IPS-NIHi7 (cell line): ENCODE measurements around the gene ELAC2.
"Not testable (repeated sequence)": the region's sequence is repeated elsewhere in the genome, so short reads cannot be mapped to it uniquely, and the experiment has no call there.

ENCODE experiments used
- DNase-seq: peaks from one replicate; pipeline ENCODE4 v3.0.0; 2012; ENCODE audit warnings: mixed read lengths; ENCODE audit errors: extremely low spot score

ELAC2 gene

GRCh38 chr17:12990041-12990808 lies 27.6 kb downstream of the ELAC2 start:
- peak; percentile 16 for DNase-seq

- peak; percentile 46 for DNase-seq
These were observed 30.7 kb downstream of the ELAC2 start for GRCh38 chr17:12987120-12987519.

GRCh38 chr17:12985431-12986293 lies 32.2 kb downstream of the ELAC2 start:
- DNase-seq: no peak

GRCh38 chr17:12983991-12984884 lies 33.6 kb downstream of the ELAC2 start:
- no peak for DNase-seq

GRCh38 chr17:12982224-12982623 lies 35.6 kb downstream of the ELAC2 start:
- DNase-seq: no peak

- DNase-seq: no peak
These were observed 37.9 kb downstream of the ELAC2 start for GRCh38 chr17:12979826-12980500.

GRCh38 chr17:12979246-12979645 lies 38.6 kb downstream of the ELAC2 start:
- no peak for DNase-seq

GRCh38 chr17:12978787-12979186 lies 39.0 kb downstream of the ELAC2 start:
- not testable (repeated sequence) for DNase-seq

- peak; percentile 52 for DNase-seq
These were observed 40.6 kb downstream of the ELAC2 start for GRCh38 chr17:12977008-12977751.

GRCh38 chr17:12974005-12974531 lies 43.8 kb downstream of the ELAC2 start:
- DNase-seq: peak; percentile 68

- DNase-seq: peak; percentile 49
These were observed 44.3 kb downstream of the ELAC2 start for GRCh38 chr17:12973496-12974004.

- no peak for DNase-seq
These were observed 49.9 kb downstream of the ELAC2 start for GRCh38 chr17:12967962-12968361.

- no peak for DNase-seq
These were observed 51.4 kb downstream of the ELAC2 start for GRCh38 chr17:12966413-12966812.

GRCh38 chr17:12965988-12966387 lies 51.8 kb downstream of the ELAC2 start:
- no peak for DNase-seq

- DNase-seq: no peak
These were observed 53.0 kb downstream of the ELAC2 start for GRCh38 chr17:12964840-12965239.

- DNase-seq: no peak
These were observed 53.7 kb downstream of the ELAC2 start for GRCh38 chr17:12964162-12964561.

GRCh38 chr17:12963505-12963904 lies 54.3 kb downstream of the ELAC2 start:
- no peak for DNase-seq

- DNase-seq: no peak
These were observed 56.2 kb downstream of the ELAC2 start for GRCh38 chr17:12961655-12962054.

- DNase-seq: no peak
These were observed 58.4 kb downstream of the ELAC2 start for GRCh38 chr17:12959441-12959840.

GRCh38 chr17:12958786-12959185 lies 59.0 kb downstream of the ELAC2 start:
- no peak for DNase-seq
